Fibroblast of gingiva (primary cell): ENCODE measurements around the gene MRGPRG.
"Not testable (repeated sequence)": the region's sequence is repeated elsewhere in the genome, so short reads cannot be mapped to it uniquely, and the experiment has no call there.

Experiments
- DNase-seq: peaks from one replicate; pipeline ENCODE4 v3.0.0-alpha.2; 2011; ENCODE audit warnings: low read depth

MRGPRG gene

GRCh38 chr11:3218483-3219280, at the start of gene MRGPRG:
Gene MRGPRG (minus strand): TSS chr11:3218813. CDS start chr11:3218813, 0 bp downstream.
- no peak for DNase-seq

GRCh38 chr11:3262548-3262947, 43.9 kb upstream of the MRGPRG start:
- not testable (repeated sequence) for DNase-seq

- DNase-seq = not testable (repeated sequence)
Observed at GRCh38 chr11:3261831-3262230, 43.2 kb upstream of the MRGPRG start.

GRCh38 chr11:3257509-3257908, 38.9 kb upstream of the MRGPRG start:
- DNase-seq = not testable (repeated sequence)

GRCh38 chr11:3255241-3255640, 36.6 kb upstream of the MRGPRG start:
- not testable (repeated sequence) for DNase-seq

GRCh38 chr11:3254773-3255172, 36.2 kb upstream of the MRGPRG start:
- DNase-seq = not testable (repeated sequence)

- no peak for DNase-seq
Observed at GRCh38 chr11:3245071-3245470, 26.5 kb upstream of the MRGPRG start.

- no peak for DNase-seq
Observed at GRCh38 chr11:3243880-3244279, 25.3 kb upstream of the MRGPRG start.

GRCh38 chr11:3237119-3237518, 18.5 kb upstream of the MRGPRG start:
- no peak for DNase-seq

- DNase-seq = no peak
Observed at GRCh38 chr11:3234846-3235245, 16.2 kb upstream of the MRGPRG start.

GRCh38 chr11:3232956-3233355, 14.3 kb upstream of the MRGPRG start:
- DNase-seq = no peak

- no peak for DNase-seq
Observed at GRCh38 chr11:3231851-3232744, 13.5 kb upstream of the MRGPRG start, which contains the start of gene MRGPRE. Gene MRGPRE (minus strand): TSS chr11:3232417. CDS start chr11:3228799, 3,618 bp downstream.

GRCh38 chr11:3231550-3231850, 12.9 kb upstream of the MRGPRG start:
- no peak for DNase-seq

GRCh38 chr11:3230636-3231549, 12.3 kb upstream of the MRGPRG start:
- DNase-seq = no peak

GRCh38 chr11:3229673-3230630, 11.3 kb upstream of the MRGPRG start:
- no peak for DNase-seq

GRCh38 chr11:3228445-3228829, 9.8 kb upstream of the MRGPRG start:
- DNase-seq = no peak

GRCh38 chr11:3227568-3228444, 9.2 kb upstream of the MRGPRG start:
- no peak for DNase-seq

- DNase-seq = no peak
Observed at GRCh38 chr11:3226846-3227567, 8.4 kb upstream of the MRGPRG start.
